Measurements from ENCODE around the gene NEMF.

- no peak for TF ChIP-seq CTCF (conservative IDR thresholded peaks at IDR 0.05; ENCODE audit: low read depth, low read length)
- TF ChIP-seq EZH2 (IDR thresholded peaks at IDR 0.05; ENCODE audit: low read length, unreplicated experiment): no peak
Measured at GRCh38 chr14:49867831-49868719, 15.5 kb upstream of the NEMF start.
